ENCODE measurements around the gene MOB3A. TPM values are rescaled to one million over a fixed set of nuclear protein-coding genes. Genes with fewer than 3 reads are reported as not detected.
A peak's percentile ranks its signal among the peaks of the same experiment; 100 is the strongest.

MOB3A gene
- polyA plus RNA-seq, 1 donor from 2014 or later, result 136 TPM

GRCh38 chr19:2046046-2046907 lies 49.8 kb downstream of the MOB3A start:
- Mint-ChIP-seq H3K36me3 (peaks cover 6% of the 10 kb centered on the region), H3K27ac (peak overlapping the region in 2 of 3 donors; percentile 86 to 99), H3K27me3 (no peaks in the 10 kb centered on the region), H3K4me1 (peaks cover 15 to 27% (median 20%) of the 10 kb centered on the region in 3 donors), H3K9me3 (no peaks in the 10 kb centered on the region), H3K4me3 (peak overlapping the region in 3 of 4 donors; percentile 33 to 92 (median 63))

- Mint-ChIP-seq H3K9me3 (no peaks in the 10 kb centered on the region), H3K4me1 (peaks cover 15 to 27% (median 20%) of the 10 kb centered on the region in 3 donors), H3K27me3 (no peaks in the 10 kb centered on the region), H3K27ac (peak overlapping the region in 2 of 3 donors; percentile 94 to 99), H3K36me3 (peaks cover 6% of the 10 kb centered on the region), H3K4me3 (peak overlapping the region in 3 of 4 donors; percentile 63 to 89 (median 81))
Observed at GRCh38 chr19:2045501-2046045, 50.6 kb downstream of the MOB3A start.

- Mint-ChIP-seq H3K9me3 (no peaks in the 10 kb centered on the region), H3K4me3 (peak overlapping the region; percentile 1 to 89 (median 70)), H3K36me3 (peaks cover 6% of the 10 kb centered on the region), H3K4me1 (peaks cover 15 to 25% (median 20%) of the 10 kb centered on the region in 3 donors), H3K27ac (peak overlapping the region; percentile 94 to 99 (median 94)), H3K27me3 (no peaks in the 10 kb centered on the region)
Observed at GRCh38 chr19:2044709-2045500, 51.2 kb downstream of the MOB3A start.

GRCh38 chr19:2043961-2044708 lies 52.0 kb downstream of the MOB3A start:
- Mint-ChIP-seq H3K4me3 (peak overlapping the region; percentile 44 to 89 (median 80)), H3K9me3 (no peaks in the 10 kb centered on the region), H3K27ac (peak overlapping the region; percentile 94 to 99 (median 96)), H3K27me3 (no peaks in the 10 kb centered on the region), H3K36me3 (peaks cover 3% of the 10 kb centered on the region), H3K4me1 (peaks cover 15 to 25% (median 20%) of the 10 kb centered on the region in 3 donors)

GRCh38 chr19:2043251-2043641 lies 52.9 kb downstream of the MOB3A start:
- Mint-ChIP-seq H3K27ac (peak overlapping the region; percentile 94 to 99 (median 96)), H3K4me1 (peaks cover 15 to 22% (median 18%) of the 10 kb centered on the region in 3 donors), H3K9me3 (no peaks in the 10 kb centered on the region), H3K27me3 (no peaks in the 10 kb centered on the region), H3K4me3 (peak overlapping the region in 3 of 4 donors; percentile 72 to 89 (median 78)), H3K36me3 (peaks cover 2% of the 10 kb centered on the region)

- Mint-ChIP-seq H3K27me3 (no peaks in the 10 kb centered on the region), H3K9me3 (no peaks in the 10 kb centered on the region), H3K4me1 (peaks cover 15 to 22% (median 16%) of the 10 kb centered on the region in 3 donors), H3K4me3 (peak overlapping the region; percentile 54 to 89 (median 72)), H3K36me3 (peaks cover 4% of the 10 kb centered on the region), H3K27ac (peak overlapping the region; percentile 94 to 99 (median 96))
Observed at GRCh38 chr19:2042485-2043250, 53.5 kb downstream of the MOB3A start.

GRCh38 chr19:2041683-2042484 lies 54.2 kb downstream of the MOB3A start:
- peak overlapping the region; percentile 57 to 89 (median 72) for H3K4me3 Mint-ChIP-seq
- peaks cover 15 to 19% (median 19%) of the 10 kb centered on the region in 3 donors for H3K4me1 Mint-ChIP-seq
- peaks cover 7% of the 10 kb centered on the region for H3K36me3 Mint-ChIP-seq
- peak overlapping the region; percentile 94 to 99 (median 96) for H3K27ac Mint-ChIP-seq
- no peaks in the 10 kb centered on the region for H3K27me3 Mint-ChIP-seq
- no peaks in the 10 kb centered on the region for H3K9me3 Mint-ChIP-seq

GRCh38 chr19:2041433-2041682 lies 54.8 kb downstream of the MOB3A start:
- H3K27me3 Mint-ChIP-seq, result no peaks in the 10 kb centered on the region
- peak overlapping the region; percentile 92 to 99 (median 96) for H3K27ac Mint-ChIP-seq
- H3K36me3 Mint-ChIP-seq, result peaks cover 7% of the 10 kb centered on the region
- H3K4me1 Mint-ChIP-seq, result peaks cover 15 to 18% (median 16%) of the 10 kb centered on the region in 3 donors
- H3K4me3 Mint-ChIP-seq, result peak overlapping the region in 3 of 4 donors; percentile 57 to 89 (median 72)
- H3K9me3 Mint-ChIP-seq, result no peaks in the 10 kb centered on the region

GRCh38 chr19:2040647-2041432 lies 55.3 kb downstream of the MOB3A start:
- Mint-ChIP-seq H3K36me3 (peaks cover 7% of the 10 kb centered on the region), H3K4me3 (peak overlapping the region in 3 of 4 donors; percentile 54 to 89 (median 72)), H3K9me3 (no peaks in the 10 kb centered on the region), H3K4me1 (peaks cover 15 to 19% (median 16%) of the 10 kb centered on the region in 3 donors), H3K27ac (peak overlapping the region; percentile 92 to 99 (median 96)), H3K27me3 (no peaks in the 10 kb centered on the region)

- peaks cover 15 to 19% (median 17%) of the 10 kb centered on the region in 3 donors for H3K4me1 Mint-ChIP-seq
Observed at GRCh38 chr19:2039959-2040646, 56.0 kb downstream of the MOB3A start.

GRCh38 chr19:2039089-2039958 lies 56.8 kb downstream of the MOB3A start:
- Mint-ChIP-seq H3K27ac (peak overlapping the region; percentile 23 to 92 (median 91)), H3K4me3 (peak overlapping the region in 2 of 4 donors; percentile 17 to 73), H3K9me3 (no peaks in the 10 kb centered on the region), H3K36me3 (peaks cover 7% of the 10 kb centered on the region), H3K27me3 (no peaks in the 10 kb centered on the region), H3K4me1 (peaks cover 11 to 16% (median 13%) of the 10 kb centered on the region in 3 donors)

More at GRCh38 chr19:2039959-2040646, 56.0 kb downstream of the MOB3A start:
- H3K9me3 Mint-ChIP-seq, result no peaks in the 10 kb centered on the region
- peak overlapping the region in 2 of 4 donors; percentile 37 to 89 for H3K4me3 Mint-ChIP-seq
- peaks cover 7% of the 10 kb centered on the region for H3K36me3 Mint-ChIP-seq
- no peaks in the 10 kb centered on the region for H3K27me3 Mint-ChIP-seq
- peak overlapping the region in 2 of 3 donors; percentile 92 to 99 for H3K27ac Mint-ChIP-seq
